K562 (cell line): Measurements from ENCODE around the gene NCCRP1.

Source experiments
- E4F1 ChIP-seq: fragments of 250-450 bp; sonication (Bioruptor Pico); IDR thresholded peaks from 2 replicates; pipeline ENCODE4 v1.5.0; 2021; ENCODE audit warnings: mild to moderate bottlenecking, borderline replicate concordance
- ESRRA ChIP-seq: fragments of 450-650 bp; IDR thresholded peaks from 2 replicates; pipeline ENCODE4 v1.6.1; 2014; ENCODE audit warnings: low read depth, mild to moderate bottlenecking, moderate library complexity, borderline replicate concordance
- EZH2 ChIP-seq: IDR thresholded peaks from 2 replicates; pipeline ENCODE4 v1.6.1; 2012; ENCODE audit warnings: low read depth, mild to moderate bottlenecking, inconsistent platforms, low read length, borderline replicate concordance
- GABPB2 ChIP-seq: fragments of 250-450 bp; sonication (Bioruptor Pico); conservative IDR thresholded peaks from 2 replicates; pipeline ENCODE4 v1.5.1; 2021; ENCODE audit warnings: mild to moderate bottlenecking
- NR2C2 ChIP-seq, 2 experiments: fragments of 200-800 bp in 1 of 2; sonication (Bioruptor generic) in 1 of 2; sonication (generic) in 1 of 2; formaldehyde crosslinking in 1 of 2; IDR thresholded peaks; 2 replicates each; pipeline versions ENCODE4 v1.6.1 to v1.8.0; 2016 to 2022; ENCODE audit warnings: mild to moderate bottlenecking in 1 of 2, missing compliant biosample characterization in 1 of 2, missing genetic modification characterization in 1 of 2, missing genetic modification reagents in 1 of 2
- POLR2G ChIP-seq: fragments of 200-400 bp; formaldehyde crosslinking; IDR thresholded peaks from 2 replicates; pipeline ENCODE4 v1.6.1; 2017; ENCODE audit warnings: low read depth, mild to moderate bottlenecking, antibody characterized with exemption, low read length, moderate library complexity
- TAF1 ChIP-seq: IDR thresholded peaks from 2 replicates; pipeline ENCODE4 v1.6.1; 2011; ENCODE audit warnings: mild to moderate bottlenecking, low read length, moderate library complexity; ENCODE audit not compliant: insufficient read depth, control insufficient read depth, severe bottlenecking; ENCODE audit errors: extremely low read depth
- TAF15 ChIP-seq: fragments of 200-400 bp; formaldehyde crosslinking; IDR thresholded peaks from 2 replicates; pipeline ENCODE4 v1.6.1; 2017; ENCODE audit warnings: mild to moderate bottlenecking, low read depth, low read length, moderate library complexity
- U2AF2 ChIP-seq: fragments of 200-400 bp; formaldehyde crosslinking; optimal IDR thresholded peaks from 2 replicates; pipeline ENCODE3; 2017; ENCODE audit warnings: low read depth, mild to moderate bottlenecking, low read length

DNA sequence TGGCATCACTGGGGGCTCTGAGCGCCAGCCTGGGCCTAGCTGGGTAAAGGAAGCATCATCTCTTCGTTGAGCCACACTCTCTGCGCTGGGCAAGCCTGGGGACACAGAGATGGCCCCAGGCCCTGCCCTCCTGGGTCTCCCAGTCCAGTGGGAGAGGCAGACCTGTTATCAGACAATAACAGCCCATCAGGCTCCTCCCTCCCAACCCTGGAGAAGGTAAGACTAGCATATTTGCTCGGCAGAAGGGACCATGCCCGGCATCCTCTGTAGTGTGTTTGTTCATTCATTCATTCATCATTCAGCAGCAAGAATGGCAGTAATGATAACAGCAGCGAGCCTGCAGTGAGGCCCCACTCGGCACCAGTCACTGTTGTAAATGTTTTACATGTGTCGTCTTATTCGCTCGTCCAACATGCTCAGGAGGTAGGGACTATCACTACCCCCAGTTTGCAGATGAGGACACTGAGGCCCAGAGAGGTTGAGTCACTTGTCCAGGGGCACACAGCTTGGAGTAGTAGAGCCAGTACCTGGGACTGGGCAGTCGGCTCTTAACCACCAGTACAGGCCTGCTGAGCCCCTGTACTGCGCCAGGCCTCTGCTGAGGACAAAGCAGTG lies 38.0 kb upstream of the NCCRP1 start:
- TF ChIP-seq TAF15 (no peak), TAF1 (no peak), ESRRA (no peak), E4F1 (CRISPR knock-in tag) (no peak), POLR2G (no peak), GABPB2 (CRISPR knock-in tag) (no peak), EZH2 (no peak), U2AF2 (no peak), NR2C2 (CRISPR knock-in tag; IDR thresholded peaks at IDR 0.05) (no peak), NR2C2 (tag; IDR thresholded peaks at IDR 0.05) (no peak)
